ENCODE results near the gene HIGD1A. TPM values are rescaled to one million over a fixed set of nuclear protein-coding genes. Genes with fewer than 3 reads are reported as not detected.

The HIGD1A gene
- total and polyA plus RNA-seq, 2 of the 8 experiments (the other 6 are each of a cell fraction or from before 2014, with no cell fraction given), result 67.3 to 95.4 TPM

- H2BK5ac ChIP-seq (ENCODE audit: low read depth, low read length), result no peak overlapping the region
- peaks cover 0 to 3% (median 2%) of the 10 kb centered on the region in 4 experiments; a peak in 3 of 7 replicates for H3K4me1 ChIP-seq (replicated peaks in 1 of 4; ENCODE audit: control insufficient read depth in 3 of 4, insufficient read depth in 4 of 4, low read length in 3 of 4)
- no peaks in the 10 kb centered on the region for H3K36me3 ChIP-seq (ENCODE audit: control insufficient read depth in 2 of 4, insufficient read depth in 4 of 4, low read length in 3 of 4)
- peak overlapping the region; percentile 8 for H3K4ac ChIP-seq (replicated peaks; ENCODE audit: insufficient read length, low read depth, low read length)
- no peaks in the 10 kb centered on the region for H3K9me3 ChIP-seq (ENCODE audit: insufficient read depth in 2 of 2, low read depth in 1 of 2, low read length in 1 of 2)
- FAIRE-seq (peak; percentile 72), DNase-seq (ENCODE audit: low read depth in 1 of 2, low spot score in 2 of 2) (peak; percentile 78 to 95)
- peak overlapping the region; percentile 82; the same call in 1 of the 2 replicates for H2BK20ac ChIP-seq (ENCODE audit: low read length)
- H2BK12ac ChIP-seq (ENCODE audit: low read depth, low read length), result no peak overlapping the region
- WGBS, 2 experiments (ENCODE audit: extremely low coverage in 1 of 2, insufficient coverage in 1 of 2, insufficient read length in 1 of 2, insufficient replicate concordance in 2 of 2, low coverage in 1 of 2, low lambda C conversion rate in 2 of 2, missing lambda C conversion rate in 1 of 2), result 17% methylated on average over 3 of the region's 3 CpGs; no CpG with 5 or more reads in 1 of the 2 experiments
- peak overlapping the region; percentile 94 for H2AFZ ChIP-seq (ENCODE audit: low read length)
- H3K23me2 ChIP-seq (ENCODE audit: low read depth, low read length), result no peaks in the 10 kb centered on the region
- H3K14ac ChIP-seq (ENCODE audit: insufficient read length), result no peak overlapping the region
- TF ChIP-seq YY1 (IDR thresholded peaks at IDR 0.05; ENCODE audit: low read depth, low read length) (peak; percentile 76), CREB1 (IDR thresholded peaks at IDR 0.05) (0 out of 2 replicates have a peak, but pooled peaks have one; percentile 44), HDAC2 (IDR thresholded peaks at IDR 0.05; ENCODE audit: borderline replicate concordance in 1 of 2, low read depth in 2 of 2, low read length in 2 of 2) (no peak), ASH2L (IDR thresholded peaks at IDR 0.05; ENCODE audit: low read length) (peak; percentile 26), TAF1 (IDR thresholded peaks at IDR 0.05; ENCODE audit: low read depth, low read length) (peak; percentile 43; the same call in 1 of the 2 replicates), CTCF (IDR thresholded peaks at IDR 0.05; ENCODE audit: control extremely low read depth in 1 of 3, insufficient read depth in 1 of 3, low read depth in 1 of 3, low read length in 3 of 3) (peak; percentile 57 to 87 (median 86)), SIN3A (conservative IDR thresholded peaks at IDR 0.05 in 1 of 2, IDR thresholded peaks at IDR 0.05 in 1 of 2; ENCODE audit: low read depth in 1 of 2, low read length in 2 of 2) (0 out of 4 replicates have a peak, but pooled peaks of 1 of the 2 experiments have one; percentile 38), RAD21 (IDR thresholded peaks at IDR 0.05 in 1 of 2, conservative IDR thresholded peaks at IDR 0.05 in 1 of 2; ENCODE audit: low read depth in 2 of 2, low read length in 2 of 2) (peak; percentile 76 to 81), TBP (IDR thresholded peaks at IDR 0.05; ENCODE audit: low read depth, low read length) (peak; percentile 40; the same call in 1 of the 2 replicates), CBX5 (IDR thresholded peaks at IDR 0.05; ENCODE audit: low read depth, low read length) (no peak)
- H3K27me3 ChIP-seq (replicated peaks in 1 of 4; ENCODE audit: control insufficient read depth in 3 of 4, extremely low read depth in 1 of 4, insufficient read depth in 3 of 4, low read length in 3 of 4), result no peaks in the 10 kb centered on the region
- H4K91ac ChIP-seq (replicated peaks; ENCODE audit: insufficient read length, low read length), result no peak overlapping the region
- H2BK120ac ChIP-seq (replicated peaks; ENCODE audit: low read depth, low read length), result no peak overlapping the region
- no peak overlapping the region for H4K5ac ChIP-seq (ENCODE audit: insufficient read length, low read depth, low read length)
- no peak overlapping the region for H3K56ac ChIP-seq (replicated peaks; ENCODE audit: insufficient read length, low read depth, low read length)
- H2BK15ac ChIP-seq (ENCODE audit: low read length), result no peak overlapping the region
- H3K18ac ChIP-seq (ENCODE audit: extremely low read depth, low read length), result no peak overlapping the region
- no peaks in the 10 kb centered on the region for H4K20me1 ChIP-seq (replicated peaks in 1 of 2; ENCODE audit: control insufficient read depth in 1 of 2, insufficient read depth in 2 of 2, low read length in 2 of 2)
- no peak overlapping the region for H2AK5ac ChIP-seq (ENCODE audit: low read depth, low read length)
- POLR2A ChIA-PET (ENCODE audit: partially characterized antibody), result interaction anchor here (0.9 to 2.9 kb wide), 2 partner anchors 27 to 84 kb away, joined by 3 to 13 read pairs; partner anchors contain the start of gene HIGD1A
- no peaks in the 10 kb centered on the region for H3K79me2 ChIP-seq (ENCODE audit: control insufficient read depth in 1 of 2, insufficient read depth in 2 of 2, low read length in 2 of 2)
- H3K9ac ChIP-seq (replicated peaks in 1 of 4; ENCODE audit: extremely low read depth in 1 of 4, low read depth in 3 of 4, low read length in 3 of 4), result no peak overlapping the region
- no peaks in the 10 kb centered on the region for H3K79me1 ChIP-seq (ENCODE audit: low read depth, low read length)
- H3K4me3 ChIP-seq (ENCODE audit: extremely low read depth in 1 of 4, insufficient read depth in 2 of 4, low read depth in 3 of 4, low read length in 4 of 4), result no peak overlapping the region
- H4K8ac ChIP-seq (ENCODE audit: extremely low read depth, insufficient read depth, low read length), result no peak overlapping the region
- H3K4me2 ChIP-seq (ENCODE audit: insufficient read depth in 1 of 2, low read depth in 2 of 2, low read length in 2 of 2), result no peak overlapping the region
- CTCF ChIA-PET (ENCODE audit: partially characterized antibody), result interaction anchor here (0.6 to 3.5 kb wide), 32 partner anchors 8 to 608 kb away, joined by 3 to 28 read pairs (median 4); no protein-coding TSS in a partner anchor
- H3K23ac ChIP-seq (ENCODE audit: insufficient read length), result no peak overlapping the region
- H3K27ac ChIP-seq (ENCODE audit: low read depth, low read length), result no peak overlapping the region
Observed at GRCh38 chr3:42831321-42831713, 27.0 kb upstream of the HIGD1A start.

Data from H1 (cell line).